NCI-H226 (cell line): ENCODE measurements around the gene MAN1C1.
"Not testable (repeated sequence)": the region's sequence is repeated elsewhere in the genome, so short reads cannot be mapped to it uniquely, and the experiment has no call there.

Experiments used
- DNase-seq: peaks from one replicate; pipeline ENCODE4 v3.0.0-alpha.2; 2015

MAN1C1 gene

GRCh38 chr1:25583519-25584370 lies 32.8 kb upstream of the MAN1C1 start:
- DNase-seq, result no peak

- DNase-seq, result no peak
Measured at GRCh38 chr1:25586181-25586588, 30.4 kb upstream of the MAN1C1 start.

GRCh38 chr1:25587290-25587689 lies 29.3 kb upstream of the MAN1C1 start:
- DNase-seq, result no peak

DNA sequence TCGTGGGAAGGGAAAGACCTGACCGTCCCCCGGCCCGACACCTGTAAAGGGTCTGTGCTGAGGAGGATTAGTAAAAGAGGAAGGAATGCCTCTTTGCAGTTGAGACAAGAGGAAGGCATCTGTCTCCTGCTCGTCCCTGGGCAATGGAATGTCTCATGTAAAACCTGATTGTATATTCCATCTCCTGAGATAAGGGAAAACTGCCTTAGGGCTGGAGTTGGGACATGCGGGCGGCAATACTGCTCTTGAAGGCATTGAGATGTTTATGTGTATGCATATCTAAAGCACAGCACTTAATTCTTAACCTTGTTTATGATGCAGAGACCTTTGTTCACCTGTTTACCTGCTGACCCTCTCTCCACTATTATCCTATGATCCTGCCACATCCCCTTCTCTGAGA lies 28.4 kb upstream of the MAN1C1 start:
- DNase-seq, result not testable (repeated sequence)

- not testable (repeated sequence) for DNase-seq
Measured at GRCh38 chr1:25588786-25589185, 27.8 kb upstream of the MAN1C1 start.

- no peak for DNase-seq
Measured at GRCh38 chr1:25590096-25590824, 26.3 kb upstream of the MAN1C1 start.

DNA sequence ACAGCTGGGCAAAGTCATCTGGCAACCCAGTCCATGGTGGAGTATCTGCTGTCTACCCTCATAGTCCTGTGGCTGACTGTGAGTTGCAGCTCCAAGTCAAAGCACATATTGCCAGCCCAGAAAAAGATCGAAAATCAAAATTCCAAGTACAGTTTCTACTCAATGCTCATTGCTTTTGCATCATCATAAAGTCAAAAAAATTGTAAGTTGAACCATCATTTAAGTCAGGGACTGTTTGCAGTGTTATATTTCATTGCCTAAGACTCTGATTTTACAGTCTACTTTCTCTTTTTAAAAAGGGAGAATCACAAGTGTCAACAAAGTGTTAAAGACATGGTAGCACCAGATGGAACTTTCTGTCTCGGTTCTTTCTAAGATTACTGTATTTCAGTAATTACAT lies 22.7 kb upstream of the MAN1C1 start:
- no peak for DNase-seq

DNA sequence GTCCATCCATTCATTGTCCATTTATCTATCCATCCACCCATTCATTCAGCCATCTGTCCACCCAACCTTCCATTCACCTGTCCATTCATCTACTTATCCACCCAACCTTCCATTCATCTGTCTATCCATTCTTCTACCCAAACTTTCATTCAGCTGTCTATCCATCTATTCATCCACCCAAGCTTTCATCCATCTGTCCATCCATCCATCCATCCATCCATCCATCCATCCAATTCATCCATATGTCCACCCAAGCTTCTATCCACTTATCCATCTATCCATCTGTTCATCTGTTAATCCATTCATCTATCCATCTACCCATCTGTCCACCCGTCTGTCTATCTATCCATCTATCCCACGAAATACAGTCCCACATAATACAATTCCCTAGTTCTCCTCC lies 21.6 kb upstream of the MAN1C1 start:
- DNase-seq, result no peak

- DNase-seq, result not testable (repeated sequence)
Measured at GRCh38 chr1:25596641-25597040, 19.9 kb upstream of the MAN1C1 start.

DNA sequence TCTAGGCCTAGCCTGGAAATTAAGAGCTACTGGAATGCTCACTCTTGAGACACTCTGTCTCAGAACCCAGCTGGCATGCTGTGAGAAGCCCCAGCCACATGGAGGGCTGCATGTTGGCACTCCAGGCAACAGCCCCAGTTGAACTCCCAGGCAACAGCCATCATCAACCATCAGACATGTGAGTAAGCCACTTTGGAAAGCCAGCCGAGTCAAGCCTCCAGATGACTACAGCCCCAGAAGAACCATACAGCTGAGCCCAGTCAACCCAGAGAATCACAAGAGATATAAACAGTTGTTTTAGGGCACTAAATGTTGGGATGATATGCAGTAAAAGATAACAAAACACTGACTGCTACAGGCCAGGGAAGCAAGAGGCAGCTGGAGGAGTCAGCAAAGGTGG lies 17.7 kb upstream of the MAN1C1 start:
- DNase-seq, result no peak

GRCh38 chr1:25599969-25600610 lies 16.5 kb upstream of the MAN1C1 start:
- DNase-seq, result no peak

- not testable (repeated sequence) for DNase-seq
Measured at GRCh38 chr1:25600971-25601699, 15.5 kb upstream of the MAN1C1 start.

DNA sequence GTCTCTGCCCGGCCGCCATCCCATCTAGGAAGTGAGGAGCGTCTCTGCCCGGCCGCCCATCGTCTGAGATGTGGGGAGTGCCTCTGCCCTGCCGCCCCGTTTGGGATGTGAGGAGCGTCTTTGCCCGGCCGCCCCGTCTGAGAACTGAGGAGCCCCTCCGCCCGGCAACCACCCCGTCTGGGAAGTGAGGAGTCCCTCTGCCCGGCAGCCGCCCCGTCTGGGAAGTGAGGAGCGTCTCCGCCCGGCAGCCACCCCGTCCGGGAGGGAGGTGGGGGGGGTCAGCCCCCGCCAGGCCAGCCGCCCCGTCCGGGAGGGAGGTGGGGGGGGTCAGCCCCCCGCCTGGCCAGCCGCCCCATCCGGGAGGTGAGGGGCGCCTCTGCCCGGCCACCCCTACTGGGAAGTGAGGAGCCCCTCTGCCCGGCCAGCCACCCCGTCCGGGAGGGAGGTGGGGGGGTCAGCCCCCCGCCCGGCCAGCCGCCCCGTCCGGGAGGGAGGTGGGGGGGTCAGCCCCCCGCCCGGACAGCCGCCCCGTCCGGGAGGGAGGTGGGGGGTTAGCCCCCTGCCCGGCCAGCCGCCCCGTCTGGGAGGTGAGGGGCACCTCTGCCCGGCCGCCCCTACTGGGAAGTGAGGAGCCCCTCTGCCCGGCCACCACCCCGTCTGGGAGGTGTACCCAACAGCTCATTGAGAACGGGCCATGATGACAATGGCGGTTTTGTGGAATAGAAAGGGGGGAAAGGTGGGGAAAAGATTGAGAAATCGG lies 12.6 kb upstream of the MAN1C1 start:
- not testable (repeated sequence) for DNase-seq

DNA sequence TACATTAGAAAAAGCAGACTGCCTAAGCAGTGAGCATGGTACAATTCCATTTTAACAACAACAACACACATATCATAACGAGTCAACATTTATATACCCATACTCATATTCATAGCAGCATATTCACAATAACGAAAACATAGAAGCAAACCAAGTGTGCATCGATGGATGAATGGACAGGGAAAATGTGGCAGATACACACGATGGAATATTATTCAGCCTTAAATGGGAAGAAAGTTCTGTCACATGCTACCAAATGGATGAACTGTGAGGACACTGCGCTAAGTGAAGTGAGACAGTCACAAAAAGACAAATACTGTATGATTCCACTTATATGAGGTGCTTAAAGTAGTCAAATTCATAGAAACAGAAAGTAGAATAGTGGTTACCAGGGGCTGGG lies 9.5 kb upstream of the MAN1C1 start:
- no peak for DNase-seq

DNA sequence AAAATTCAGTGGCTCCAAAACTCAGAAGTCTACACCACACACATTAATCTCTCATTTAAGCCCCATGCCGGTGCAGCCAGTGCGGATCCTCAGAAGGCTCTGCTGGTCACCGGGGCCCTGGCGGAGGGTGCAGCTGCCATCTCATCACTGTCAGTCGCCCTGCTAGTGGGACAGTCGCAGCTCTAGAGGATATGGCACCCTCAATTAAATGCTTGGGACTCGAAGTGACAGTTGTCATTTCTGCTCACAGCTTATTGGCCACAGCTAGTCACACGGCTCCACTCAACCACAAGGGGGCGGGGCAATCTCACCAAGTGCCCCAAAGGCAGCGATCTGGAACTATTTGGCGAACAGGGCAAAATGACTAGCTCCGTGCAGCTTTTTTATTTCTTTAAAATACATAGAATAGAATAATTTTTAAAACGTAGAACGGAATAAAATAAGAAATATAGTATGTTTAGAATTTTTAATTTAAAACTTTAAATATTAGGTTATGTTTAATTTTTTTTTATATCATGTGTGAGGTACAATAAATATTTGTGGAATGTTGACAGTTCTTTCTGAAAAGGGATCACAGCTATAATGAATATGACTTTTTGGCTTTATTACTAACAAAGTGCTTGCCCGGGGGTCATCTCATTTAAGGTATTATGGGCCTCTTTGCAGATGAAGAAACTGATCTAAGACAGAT lies 8.0 kb upstream of the MAN1C1 start:
- DNase-seq, result peak; percentile 29

DNA sequence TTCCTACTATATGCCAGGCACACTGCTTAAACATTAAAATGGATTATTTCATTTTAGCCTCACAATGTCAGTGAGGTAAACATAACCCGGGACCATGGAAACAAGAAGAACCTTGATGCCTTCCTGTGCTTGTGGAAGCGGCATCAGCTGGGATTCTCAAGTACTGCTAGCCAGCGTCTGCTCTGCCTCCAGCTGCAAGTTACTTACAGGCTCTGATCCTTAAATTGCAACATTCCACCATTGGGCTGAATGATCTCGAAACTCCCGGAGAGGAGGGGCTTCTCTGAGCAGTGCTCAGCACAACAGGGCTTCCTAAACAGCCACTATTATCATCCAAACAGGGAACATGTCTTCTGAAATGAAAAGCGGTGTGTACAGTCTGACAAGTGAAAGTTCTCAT lies 6.7 kb upstream of the MAN1C1 start:
- DNase-seq, result no peak

DNA sequence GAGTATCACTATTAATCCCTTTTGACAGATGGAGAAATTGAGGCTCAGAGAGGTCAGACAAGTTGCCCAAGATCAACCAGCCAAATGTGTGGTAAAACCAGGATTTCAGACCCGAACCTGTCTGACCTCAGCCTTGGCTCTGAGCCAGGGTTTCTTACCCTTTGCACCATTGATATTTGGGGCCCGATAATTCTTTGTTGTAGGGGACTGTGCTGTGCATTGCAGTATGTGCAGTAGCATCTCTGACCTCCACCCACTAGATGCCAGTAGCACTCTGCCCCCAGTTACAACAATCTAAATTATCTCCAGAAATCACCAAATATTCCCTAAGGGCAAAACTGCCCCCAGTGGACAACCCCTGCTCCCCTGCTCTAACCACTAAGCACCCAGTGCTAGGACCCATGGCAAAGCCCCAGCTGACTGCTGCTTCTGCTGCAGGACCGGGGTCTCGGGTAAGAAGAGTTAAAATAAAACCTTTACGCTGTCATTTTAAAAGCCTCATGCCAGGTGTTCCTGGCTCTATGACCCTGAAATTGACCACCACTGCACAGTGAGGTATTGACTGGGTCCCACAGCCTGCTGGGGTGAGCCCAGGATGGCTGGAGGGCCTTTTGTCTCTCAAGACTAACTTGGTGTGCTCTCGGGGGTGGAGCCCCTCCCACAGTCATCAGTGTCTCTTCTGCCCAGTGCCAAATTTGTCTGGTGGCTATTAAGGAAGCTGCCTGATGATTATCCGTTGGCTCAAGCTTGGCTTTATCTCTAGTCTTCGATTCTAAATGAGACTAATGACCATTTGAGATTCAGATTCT lies 5.6 kb upstream of the MAN1C1 start:
- no peak for DNase-seq

GRCh38 chr1:25611843-25612242 lies 4.7 kb upstream of the MAN1C1 start:
- no peak for DNase-seq

DNA sequence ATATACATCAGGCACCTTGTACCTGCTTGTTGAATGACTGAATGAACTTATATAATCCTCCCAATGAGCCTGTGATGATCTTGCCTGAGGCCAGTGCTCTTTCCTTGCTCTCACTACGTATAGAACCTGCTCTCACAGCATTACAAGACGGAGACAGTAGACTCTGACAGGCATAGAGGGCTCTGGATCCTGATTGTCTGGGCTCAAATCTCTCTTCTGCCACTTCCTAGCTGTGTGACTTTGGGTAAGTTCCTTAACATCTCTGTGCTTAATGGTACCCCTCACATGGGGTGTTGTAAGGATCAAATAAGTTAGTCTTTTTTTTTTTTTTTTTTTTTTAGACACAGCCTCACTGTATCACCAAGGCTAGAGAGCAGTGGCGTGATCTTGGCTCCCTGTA lies 4.2 kb upstream of the MAN1C1 start:
- DNase-seq, result no peak

GRCh38 chr1:25613091-25613490 lies 3.5 kb upstream of the MAN1C1 start:
- DNase-seq, result no peak
